H1 (cell line): Measurements from ENCODE around the gene TCHP. TPM values are rescaled to one million over a fixed set of nuclear protein-coding genes. Genes with fewer than 3 reads are reported as not detected.

Source experiments
- CREB1 ChIP-seq: IDR thresholded peaks from 2 replicates; pipeline ENCODE4 v1.6.1; 2012; ENCODE audit warnings: inconsistent platforms
- KDM1A ChIP-seq: fragments of 200-600, 300-600 bp; sonication (generic); IDR thresholded peaks from 2 replicates; pipeline ENCODE4 v1.7.1; 2016; ENCODE audit warnings: mild to moderate bottlenecking, low read length, borderline replicate concordance
- KDM4A ChIP-seq: IDR thresholded peaks from one replicate; pipeline ENCODE4 v1.7.1; 2012; ENCODE audit warnings: low read depth, mild to moderate bottlenecking, moderate library complexity, low read length, inconsistent platforms; ENCODE audit not compliant: severe bottlenecking
- RBBP5 ChIP-seq: IDR thresholded peaks from 2 replicates; pipeline ENCODE4 v1.7.1; 2012; ENCODE audit warnings: low read depth, mild to moderate bottlenecking, inconsistent platforms, low read length, moderate library complexity, borderline replicate concordance
- TAF1 ChIP-seq: IDR thresholded peaks from 2 replicates; pipeline ENCODE4 v1.6.1; 2011; ENCODE audit warnings: mild to moderate bottlenecking, low read depth, low read length
- polyA plus RNA-seq, 7 experiments: library from polyadenylated mRNA; depleted of rRNA in 3 of 7; stranded (reverse) in 5 of 7; unstranded in 2 of 7; fragments of >200 nt in 5 of 7; fragments of 200-250 nt in 2 of 7; gene quantifications; 1 replicate in 5 of 7; 2 replicates in 1 of 7; 4 replicates in 1 of 7; pipeline versions ENCODE4 v1.2.1 to v1.2.3, GENCODE V29; 2011 to 2013; ENCODE audit warnings: missing spikeins in 2 of 7, mixed read lengths in 2 of 7
- total RNA-seq: library from RNA; stranded (reverse); fragmentation: NEBNext Ultra II Directional; extraction: Animal tissue kit (Norgen Biotek cat#: 25700); gene quantifications from 2 replicates; pipeline ENCODE4 v1.2.1, GENCODE V29; 2021
- TF ChIP-seq, protein P1 (sequence below), 3 experiments: IDR thresholded peaks; 1 replicate in 2 of 3; 2 replicates in 1 of 3; pipeline versions ENCODE4 v1.5.1 to v1.6.1; 2011; ENCODE audit warnings: low read length in 3 of 3, mild to moderate bottlenecking in 3 of 3, inconsistent platforms in 2 of 3, low read depth in 1 of 3, moderate library complexity in 1 of 3; ENCODE audit not compliant: insufficient read depth in 1 of 3; ENCODE audit errors: control extremely low read depth in 1 of 3
- TF ChIP-seq, protein P2 (sequence below): IDR thresholded peaks from 2 replicates; pipeline ENCODE4 v1.6.1; 2012; ENCODE audit warnings: inconsistent platforms

TCHP gene
- total and polyA plus RNA-seq, 2 of the 8 experiments (the other 6 are each of a cell fraction or from before 2014, with no cell fraction given): 2.8 to 4.5 TPM

DNA sequence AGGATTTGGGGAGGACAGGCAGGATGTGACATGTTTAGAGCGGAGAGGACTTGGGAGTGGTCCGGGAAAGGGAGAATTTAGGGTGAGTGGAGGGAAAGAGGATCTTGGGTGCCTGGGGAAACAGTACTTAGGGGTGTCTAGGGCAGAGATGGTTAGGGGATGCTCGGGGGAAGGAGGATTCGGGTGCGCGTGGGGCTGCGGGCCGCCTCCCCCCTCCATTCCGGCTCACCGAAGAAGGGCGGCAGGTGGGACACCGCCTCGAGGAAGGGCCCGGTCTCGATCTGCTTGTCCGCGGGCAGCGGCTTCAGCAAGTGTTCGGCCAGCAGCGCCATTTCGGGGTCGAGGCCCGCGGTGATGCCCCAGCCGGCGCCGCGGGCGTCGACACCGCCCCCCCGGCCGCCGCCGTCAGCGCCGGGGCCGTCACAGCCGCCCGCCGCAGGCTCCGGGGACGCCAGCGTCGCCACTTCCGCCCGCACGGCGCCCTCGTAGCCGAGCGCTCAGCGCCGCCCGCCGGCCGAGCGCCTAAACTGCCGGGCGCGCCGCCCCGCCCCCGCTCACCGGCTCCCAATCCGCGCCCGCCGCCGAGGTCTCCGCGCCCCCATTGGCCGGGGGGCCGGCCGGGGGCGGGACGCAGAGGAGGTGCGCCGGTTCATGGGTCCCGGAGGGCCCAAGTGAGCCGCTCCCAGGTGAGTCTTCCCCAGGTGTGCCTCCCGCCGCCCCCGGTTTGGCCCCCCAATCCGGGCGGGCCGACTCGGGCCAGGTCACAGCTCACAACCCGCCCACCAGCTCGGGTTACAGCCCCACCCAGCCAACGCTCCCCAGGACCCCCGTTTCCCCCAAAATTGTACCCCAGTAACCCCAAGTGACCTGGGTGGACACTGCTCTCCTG is 19.8 kb upstream of the TCHP start, which contains the start of gene GLTP (continued):
- TF ChIP-seq TAF1: peak; percentile 64; the same call in 1 of the 2 replicates
- TF ChIP-seq, protein P1, sequence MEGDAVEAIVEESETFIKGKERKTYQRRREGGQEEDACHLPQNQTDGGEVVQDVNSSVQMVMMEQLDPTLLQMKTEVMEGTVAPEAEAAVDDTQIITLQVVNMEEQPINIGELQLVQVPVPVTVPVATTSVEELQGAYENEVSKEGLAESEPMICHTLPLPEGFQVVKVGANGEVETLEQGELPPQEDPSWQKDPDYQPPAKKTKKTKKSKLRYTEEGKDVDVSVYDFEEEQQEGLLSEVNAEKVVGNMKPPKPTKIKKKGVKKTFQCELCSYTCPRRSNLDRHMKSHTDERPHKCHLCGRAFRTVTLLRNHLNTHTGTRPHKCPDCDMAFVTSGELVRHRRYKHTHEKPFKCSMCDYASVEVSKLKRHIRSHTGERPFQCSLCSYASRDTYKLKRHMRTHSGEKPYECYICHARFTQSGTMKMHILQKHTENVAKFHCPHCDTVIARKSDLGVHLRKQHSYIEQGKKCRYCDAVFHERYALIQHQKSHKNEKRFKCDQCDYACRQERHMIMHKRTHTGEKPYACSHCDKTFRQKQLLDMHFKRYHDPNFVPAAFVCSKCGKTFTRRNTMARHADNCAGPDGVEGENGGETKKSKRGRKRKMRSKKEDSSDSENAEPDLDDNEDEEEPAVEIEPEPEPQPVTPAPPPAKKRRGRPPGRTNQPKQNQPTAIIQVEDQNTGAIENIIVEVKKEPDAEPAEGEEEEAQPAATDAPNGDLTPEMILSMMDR (IDR thresholded peaks at IDR 0.05; ENCODE audit: control extremely low read depth in 1 of 3, insufficient read depth in 1 of 3, low read depth in 1 of 3, low read length in 3 of 3): peak; percentile 66 to 91 (median 71)
- TF ChIP-seq CREB1: peak; percentile 50
- TF ChIP-seq KDM4A: peak; percentile 70
- TF ChIP-seq RBBP5: peak; percentile 37; the same call in 1 of the 2 replicates
- TF ChIP-seq, protein P2, sequence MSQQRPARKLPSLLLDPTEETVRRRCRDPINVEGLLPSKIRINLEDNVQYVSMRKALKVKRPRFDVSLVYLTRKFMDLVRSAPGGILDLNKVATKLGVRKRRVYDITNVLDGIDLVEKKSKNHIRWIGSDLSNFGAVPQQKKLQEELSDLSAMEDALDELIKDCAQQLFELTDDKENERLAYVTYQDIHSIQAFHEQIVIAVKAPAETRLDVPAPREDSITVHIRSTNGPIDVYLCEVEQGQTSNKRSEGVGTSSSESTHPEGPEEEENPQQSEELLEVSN: no peak
- TF ChIP-seq KDM1A: no peak
